ENCODE data around the gene TNFRSF4. TPM values are rescaled to one million over a fixed set of nuclear protein-coding genes. Genes with fewer than 3 reads are reported as not detected.
A peak's percentile ranks its signal among the peaks of the same experiment; 100 is the strongest.

The TNFRSF4 gene
- total and polyA plus RNA-seq, 10 of the 15 experiments (the other 5 are each of a cell fraction or from before 2014, with no cell fraction given): 0.05 to 7.3 (median 2.5) TPM; not detected in 1

GRCh38 chr1:1200876-1201810 lies 12.8 kb downstream of the TNFRSF4 start (continued):
- TF ChIP-seq SUPT20H (IDR thresholded peaks at IDR 0.05; ENCODE audit: borderline replicate concordance, control insufficient read depth, low read depth, low read length) (no peak), EZH2 (IDR thresholded peaks at IDR 0.05; ENCODE audit: borderline replicate concordance, control insufficient read depth, low read depth, low read length) (no peak), BCL11A (IDR thresholded peaks at IDR 0.05; ENCODE audit: low read depth, low read length) (peak; percentile 64; the same call in 1 of the 2 replicates), MEF2A (IDR thresholded peaks at IDR 0.05; ENCODE audit: insufficient read depth, low read depth, low read length) (0 out of 2 replicates have a peak, but pooled peaks have one; percentile 47), ATF2 (IDR thresholded peaks at IDR 0.05; ENCODE audit: low read length) (no peak), POLR2AphosphoS5 (IDR thresholded peaks at IDR 0.05; ENCODE audit: low read length) (no peak), SREBF1 (IDR thresholded peaks at IDR 0.05; ENCODE audit: low read length) (no peak), SIN3A (IDR thresholded peaks at IDR 0.05; ENCODE audit: low read depth, low read length) (no peak), FOXM1 (IDR thresholded peaks at IDR 0.05; ENCODE audit: low read depth, low read length) (0 out of 2 replicates have a peak, but pooled peaks have one; percentile 30), CHD2 (IDR thresholded peaks at IDR 0.05; ENCODE audit: borderline replicate concordance, low read depth, low read length) (0 out of 2 replicates have a peak, but pooled peaks have one; percentile 54), TCF3 (IDR thresholded peaks at IDR 0.05; ENCODE audit: borderline replicate concordance, insufficient read depth, low read depth, low read length) (0 out of 2 replicates have a peak, but pooled peaks have one; percentile 40), NRF1 (conservative IDR thresholded peaks at IDR 0.05; ENCODE audit: low read depth, low read length) (no peak), ETV6 (conservative IDR thresholded peaks at IDR 0.05 in 1 of 2, IDR thresholded peaks at IDR 0.05 in 1 of 2; ENCODE audit: borderline replicate concordance in 1 of 2, low read depth in 1 of 2) (no peak), CBX5 (IDR thresholded peaks at IDR 0.05; ENCODE audit: low read depth) (no peak), ATF7 (IDR thresholded peaks at IDR 0.05; ENCODE audit: low read depth) (no peak), ZNF24 (IDR thresholded peaks at IDR 0.05) (peak; percentile 80), REST (IDR thresholded peaks at IDR 0.05; ENCODE audit: low read depth, low read length) (no peak)
- TF ChIP-seq, protein P1, sequence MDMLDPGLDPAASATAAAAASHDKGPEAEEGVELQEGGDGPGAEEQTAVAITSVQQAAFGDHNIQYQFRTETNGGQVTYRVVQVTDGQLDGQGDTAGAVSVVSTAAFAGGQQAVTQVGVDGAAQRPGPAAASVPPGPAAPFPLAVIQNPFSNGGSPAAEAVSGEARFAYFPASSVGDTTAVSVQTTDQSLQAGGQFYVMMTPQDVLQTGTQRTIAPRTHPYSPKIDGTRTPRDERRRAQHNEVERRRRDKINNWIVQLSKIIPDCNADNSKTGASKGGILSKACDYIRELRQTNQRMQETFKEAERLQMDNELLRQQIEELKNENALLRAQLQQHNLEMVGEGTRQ (IDR thresholded peaks at IDR 0.05; ENCODE audit: borderline replicate concordance, low read depth, low read length): no peak
- TF ChIP-seq, protein P2, sequence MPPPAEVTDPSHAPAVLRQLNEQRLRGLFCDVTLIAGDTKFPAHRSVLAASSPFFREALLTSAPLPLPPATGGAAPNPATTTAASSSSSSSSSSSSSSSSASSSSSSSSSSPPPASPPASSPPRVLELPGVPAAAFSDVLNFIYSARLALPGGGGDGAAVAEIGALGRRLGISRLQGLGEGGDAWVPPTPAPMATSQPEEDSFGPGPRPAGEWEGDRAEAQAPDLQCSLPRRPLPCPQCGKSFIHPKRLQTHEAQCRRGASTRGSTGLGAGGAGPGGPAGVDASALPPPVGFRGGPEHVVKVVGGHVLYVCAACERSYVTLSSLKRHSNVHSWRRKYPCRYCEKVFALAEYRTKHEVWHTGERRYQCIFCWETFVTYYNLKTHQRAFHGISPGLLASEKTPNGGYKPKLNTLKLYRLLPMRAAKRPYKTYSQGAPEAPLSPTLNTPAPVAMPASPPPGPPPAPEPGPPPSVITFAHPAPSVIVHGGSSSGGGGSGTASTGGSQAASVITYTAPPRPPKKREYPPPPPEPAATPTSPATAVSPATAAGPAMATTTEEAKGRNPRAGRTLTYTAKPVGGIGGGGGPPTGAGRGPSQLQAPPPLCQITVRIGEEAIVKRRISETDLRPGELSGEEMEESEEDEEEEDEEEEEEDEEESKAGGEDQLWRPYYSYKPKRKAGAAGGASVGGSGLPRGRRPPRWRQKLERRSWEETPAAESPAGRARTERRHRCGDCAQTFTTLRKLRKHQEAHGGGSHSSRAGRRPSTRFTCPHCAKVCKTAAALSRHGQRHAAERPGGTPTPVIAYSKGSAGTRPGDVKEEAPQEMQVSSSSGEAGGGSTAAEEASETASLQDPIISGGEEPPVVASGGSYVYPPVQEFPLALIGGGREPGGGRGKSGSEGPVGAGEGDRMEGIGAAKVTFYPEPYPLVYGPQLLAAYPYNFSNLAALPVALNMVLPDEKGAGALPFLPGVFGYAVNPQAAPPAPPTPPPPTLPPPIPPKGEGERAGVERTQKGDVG (CRISPR knock-in tag; IDR thresholded peaks at IDR 0.05): no peak
